Heart right ventricle (tissue), 16 donors: Measurements from ENCODE around the gene NKX1-1. TPM values are rescaled to one million over a fixed set of nuclear protein-coding genes. Genes with fewer than 3 reads are reported as not detected.

Experiments
- ATAC-seq, 8 donors: fragments of 200-7000 bp; cut with Tn5 transposase; one replicate each; pipeline ENCODE4 v1.9.1; 2020; ENCODE audit warnings: mild to moderate bottlenecking in 8 of 8, moderate library complexity in 8 of 8, moderate number of reproducible peaks in 1 of 8
- DNase-seq, 2 donors: peaks; one replicate each; pipeline ENCODE4 v3.0.0-alpha.2; 2020
- H3K27ac ChIP-seq, 10 donors: fragments of 200-600 bp; sonication (generic) in 2 of 10; one replicate each; pipeline versions ENCODE4 v1.5.0 to v1.8.0; 2020 to 2022; ENCODE audit warnings: mild to moderate bottlenecking in 3 of 10
- H3K27me3 ChIP-seq, 7 donors: fragments of 200-600 bp; one replicate each; pipeline ENCODE4 v1.8.0; 2021 to 2022; ENCODE audit warnings: mild to moderate bottlenecking in 2 of 7
- H3K36me3 ChIP-seq, 9 donors: fragments of 200-600 bp; sonication (generic) in 1 of 9; one replicate each; pipeline versions ENCODE4 v1.5.0 to v1.8.0; 2020 to 2022; ENCODE audit warnings: mild to moderate bottlenecking in 2 of 9
- H3K4me1 ChIP-seq, 9 donors: fragments of 200-600 bp; sonication (generic) in 1 of 9; one replicate each; pipeline versions ENCODE4 v1.5.0 to v1.8.0; 2020 to 2022; ENCODE audit warnings: mild to moderate bottlenecking in 4 of 9
- H3K4me3 ChIP-seq, 10 donors: fragments of 200-600 bp; sonication (generic) in 2 of 10; one replicate each; pipeline versions ENCODE4 v1.5.0 to v1.8.0; 2020 to 2022; ENCODE audit warnings: mild to moderate bottlenecking in 7 of 10, moderate library complexity in 2 of 10
- H3K9me3 ChIP-seq, 11 donors: fragments of 200-600 bp in 10 of 11; sonication (generic) in 2 of 11; one replicate each; pipeline versions ENCODE4 v1.5.0 to v1.8.0; 2013 to 2022; ENCODE audit warnings: mild to moderate bottlenecking in 2 of 11, control low read depth in 1 of 11, moderate library complexity in 1 of 11
- CTCF ChIP-seq, 9 donors: fragments of 200-600 bp; sonication (generic) in 2 of 9; IDR thresholded peaks; one replicate each; pipeline versions ENCODE4 v1.5.0 to v1.8.0; 2021 to 2022; ENCODE audit warnings: antibody characterized with exemption in 9 of 9, mild to moderate bottlenecking in 5 of 9, moderate library complexity in 1 of 9
- WGBS, 2 donors: extraction: QIAGEN DNeasy Blood & Tissue Kit; methylation state at CpG; one replicate each; pipeline ENCODE4 v1.1.7; 2013; ENCODE audit warnings: inconsistent platforms in 1 of 2; 5-methylcytosine and 5-hydroxymethylcytosine counted together
- intact Hi-C, 10 donors: fragments of 100-400 bp; cut with DNase I; formaldehyde crosslinking; loops; one replicate each; pipeline versions ENCODE4 v1.11.1 to v1.14.2; 2022
- polyA plus RNA-seq, 2 donors: library from polyadenylated mRNA; stranded (reverse); fragments of 200-250 nt; gene quantifications; one replicate each; pipeline ENCODE4 v1.2.3, GENCODE V29; 2013
- total RNA-seq, 10 donors: library from RNA; stranded (reverse); fragmentation: NEBNext Ultra II Directional in 3 of 10; extraction: Animal tissue kit (Norgen Biotek cat#: 25700) in 3 of 10; gene quantifications; one replicate each; pipeline versions ENCODE4 v1.2.1 to v1.2.4, GENCODE V29; 2021 to 2023
- donor health status: Arrhythmogenic right ventricular cardiomyopathy.
- donor health status: ischemic (EF 13 %, LVEDD 7.1; RV severe dilation, severe dysfunction).
- donor health status: healthy with polysubstance abuse.
- donor health status: DM: no; HTN: yes; CAD: no.
- donor health status: DM: no; HTN: no; CAD: no.
- donor health status: ischemic (EF 25% LVEDD 6.9; RV normal size, moderate dysfunction).
- donor health status: ischemic (EF 25% LVEDD 5.7; RV mildly dilated, moderate dysfunction).
- donor health status: healthy.
- donor health status: DM: yes; HTN: yes; CAD: no.
- donor health status: Ischemic cardiomyopathy.
- donor health status: ischemic (EF 35%, LVEDD 5.7; RV mildly dilated, moderate dysfunction).
- donor health status: nonischemic (EF 11% LVEDD 7.7; RV severe dilation, severe dysfunction).
- donor health status: DM: yes; HTN: yes; CAD: no.
- donor health status: PGD.
- donor health status: ischemic (EF 29% LVEDD 5.4; RV normal size, mild dysfunction).
- donor health status: nonischemic (EF 23%, LVEDD 6.1; RV moderate dilation, normal function).

NKX1-1 gene
- total and polyA plus RNA-seq, 12 donors: not detected

- intact Hi-C loops: no loop called here
- H3K4me1 ChIP-seq: no peaks in the 10 kb centered on the region
- H3K27ac ChIP-seq: no peak overlapping the region
- no peaks in the 10 kb centered on the region for H3K9me3 ChIP-seq
- peaks cover 17 to 96% (median 77%) of the 10 kb centered on the region in 7 donors for H3K27me3 ChIP-seq
- TF ChIP-seq CTCF (IDR thresholded peaks at IDR 0.05): no peak
- ATAC-seq: no peak
- no peak for DNase-seq
- 32 to 35% methylated on average over 69 to 71 of the region's 75 CpGs for WGBS, 2 donors
- H3K36me3 ChIP-seq: no peaks in the 10 kb centered on the region
- no peak overlapping the region for H3K4me3 ChIP-seq
These were observed 8.8 kb upstream of the NKX1-1 start for GRCh38 chr4:1414831-1415680.

GRCh38 chr4:1413687-1414479 lies 7.6 kb upstream of the NKX1-1 start:
- Histone ChIP-seq H3K9me3 (no peaks in the 10 kb centered on the region), H3K27me3 (peaks cover 17 to 96% (median 83%) of the 10 kb centered on the region in 7 donors), H3K27ac (no peak overlapping the region), H3K4me3 (no peak overlapping the region), H3K36me3 (no peaks in the 10 kb centered on the region), H3K4me1 (no peaks in the 10 kb centered on the region)
- intact Hi-C loops: no loop called here
- 17 to 21% methylated on average over 54 to 68 of the region's 77 CpGs for WGBS, 2 donors
- ATAC-seq (no peak), DNase-seq (no peak)
- TF ChIP-seq CTCF (IDR thresholded peaks at IDR 0.05): no peak

GRCh38 chr4:1413204-1413663 lies 7.0 kb upstream of the NKX1-1 start:
- Histone ChIP-seq H3K27ac (no peak overlapping the region), H3K9me3 (no peaks in the 10 kb centered on the region), H3K36me3 (no peaks in the 10 kb centered on the region), H3K4me1 (no peaks in the 10 kb centered on the region), H3K4me3 (no peak overlapping the region), H3K27me3 (peaks cover 17 to 96% (median 86%) of the 10 kb centered on the region in 7 donors)
- ATAC-seq (no peak), DNase-seq (no peak)
- WGBS, 2 donors: 58 to 59% methylated on average over 16 of the region's 16 CpGs
- intact Hi-C loops: no loop called here
- TF ChIP-seq CTCF (IDR thresholded peaks at IDR 0.05): no peak

- WGBS, 2 donors: 58 to 61% methylated on average over 15 of the region's 15 CpGs
- Histone ChIP-seq H3K27me3 (peaks cover 19 to 96% (median 92%) of the 10 kb centered on the region in 7 donors), H3K9me3 (no peaks in the 10 kb centered on the region), H3K4me1 (peaks cover 0 to 3% (median 0%) of the 10 kb centered on the region in 9 donors), H3K27ac (no peak overlapping the region), H3K36me3 (no peaks in the 10 kb centered on the region), H3K4me3 (no peak overlapping the region)
- ATAC-seq (no peak), DNase-seq (no peak)
- intact Hi-C loops: no loop called here
- TF ChIP-seq CTCF (IDR thresholded peaks at IDR 0.05): no peak
These were observed 6.3 kb upstream of the NKX1-1 start for GRCh38 chr4:1412376-1413203.
